Adrenal gland (tissue), 12 donors: ENCODE data around the gene FLT1. TPM values are rescaled to one million over a fixed set of nuclear protein-coding genes. Genes with fewer than 3 reads are reported as not detected.

Experiments
- DNase-seq, 7 donors: peaks; one replicate each; pipeline ENCODE4 v3.0.0-alpha.2; 2019 to 2020
- H3K27ac ChIP-seq, 5 donors: fragments of 200-600 bp; sonication (generic) in 4 of 5; 1 replicate in 3 of 5; 2 replicates in 2 of 5; pipeline versions ENCODE4 v1.5.1 to v1.8.0; 2016 to 2020; ENCODE audit warnings: mild to moderate bottlenecking in 1 of 5
- H3K27me3 ChIP-seq: fragments of 200-600 bp; 2 replicates; pipeline ENCODE4 v1.8.0; 2021
- H3K36me3 ChIP-seq, 2 donors: fragments of 200-600 bp; replicated peaks in 1 of 2; 1 replicate in 1 of 2; 2 replicates in 1 of 2; pipeline versions ENCODE4 v1.5.1 to v1.8.0; 2018 to 2022
- H3K4me1 ChIP-seq, 2 donors: fragments of 200-600 bp; replicated peaks in 1 of 2; 1 replicate in 1 of 2; 2 replicates in 1 of 2; pipeline versions ENCODE4 v1.5.1 to v1.8.0; 2018 to 2021
- H3K4me3 ChIP-seq, 4 donors: fragments of 200-600 bp; sonication (generic) in 3 of 4; one replicate each; pipeline ENCODE4 v1.5.1; 2016 to 2018
- H3K9me3 ChIP-seq, 3 donors: fragments of 200-600 bp; sonication (generic) in 1 of 3; replicated peaks in 1 of 3; 1 replicate in 2 of 3; 2 replicates in 1 of 3; pipeline versions ENCODE4 v1.5.1 to v1.8.0; 2016 to 2021
- CTCF ChIP-seq, 6 experiments: fragments of 450-650 bp in 4 of 6; fragments of 200-600 bp in 2 of 6; sonication (generic) in 1 of 6; IDR thresholded peaks; 1 replicate in 5 of 6; 2 replicates in 1 of 6; pipeline versions ENCODE4 v1.5.1 to v1.8.0; 2016 to 2021; ENCODE audit warnings: antibody characterized with exemption in 6 of 6, mild to moderate bottlenecking in 2 of 6, moderate library complexity in 1 of 6
- POLR2A ChIP-seq, 2 donors: fragments of 450-650 bp; IDR thresholded peaks; one replicate each; pipeline ENCODE4 v1.6.1; 2017; ENCODE audit warnings: antibody characterized with exemption in 2 of 2, mild to moderate bottlenecking in 2 of 2, moderate library complexity in 1 of 2
- WGBS, 4 donors: extraction: QIAGEN DNeasy Blood & Tissue Kit in 2 of 4; methylation state at CpG; one replicate each; pipeline versions ENCODE4 v1.1.5 to v1.1.7; 2013 to 2017; 5-methylcytosine and 5-hydroxymethylcytosine counted together
- intact Hi-C, 2 donors: fragments of 100-400 bp; cut with DNase I; formaldehyde crosslinking; loops; one replicate each; pipeline versions ENCODE4 v1.14.1 to v1.15.0; 2022 to 2023
- polyA plus RNA-seq, 3 donors: library from polyadenylated mRNA; stranded (reverse); fragments of 200-250 nt in 2 of 3; fragments of 350-450 nt in 1 of 3; fragmentation: Illumina TruSeq in 1 of 3; extraction: RNeasy Lipid Tissue Mini Kit (QIAGEN cat#74804) in 1 of 3; gene quantifications; one replicate each; pipeline ENCODE4 v1.2.3, GENCODE V29; 2013 to 2014
- total RNA-seq, 9 donors: library from RNA; depleted of rRNA in 4 of 9; stranded (reverse); fragments of >200 nt in 4 of 9; fragments of 120-200 nt in 1 of 9; fragmentation: NEBNext Ultra II Directional in 1 of 9; extraction: Animal tissue kit (Norgen Biotek cat#: 25700) in 1 of 9; gene quantifications; one replicate each; pipeline versions ENCODE4 v1.1.0 to v1.2.4, GENCODE V29; 2013 to 2023
- donor health status: healthy with polysubstance abuse.
- donor health status: Bipolar disorder and iron deficiency.
- donor health status: DM: yes; HTN: yes; CAD: no.
- donor health status: DM: no; HTN: no; CAD: no.
- donor health status: DM: no; HTN: no; CAD: no.
- donor health status: DM: yes; HTN: yes; CAD: no.

The FLT1 gene
- total and polyA plus RNA-seq, 12 donors, result 2.7 to 55.9 (median 24.2) TPM

DNA sequence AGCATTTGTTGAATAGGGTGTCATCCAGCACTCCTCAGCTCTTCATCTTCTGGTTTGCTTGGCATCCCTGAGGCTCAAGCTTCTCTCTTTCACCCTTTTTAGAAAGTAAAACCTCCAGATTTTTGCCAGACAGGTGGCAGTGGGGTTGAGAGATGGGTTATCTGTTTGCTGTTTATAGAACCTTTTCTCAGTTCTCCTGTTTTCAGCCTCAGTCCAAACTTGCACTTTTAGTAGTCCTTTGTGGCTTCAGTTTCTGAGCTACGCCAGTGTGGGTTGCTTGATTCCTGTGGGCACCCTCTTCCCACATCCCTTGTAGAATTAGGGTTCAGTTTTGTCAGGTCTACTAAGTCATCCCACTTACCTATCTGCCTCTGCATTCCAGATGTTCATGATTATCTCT, 208.7 kb downstream of the FLT1 start:
- intact Hi-C loops, result no loop called here
- peaks cover 0 to 13% of the 10 kb centered on the region in 2 donors for H3K36me3 ChIP-seq
- no peaks in the 10 kb centered on the region for H3K4me1 ChIP-seq
- no peak for DNase-seq
- no peak overlapping the region for H3K27ac ChIP-seq
- H3K9me3 ChIP-seq, result no peaks in the 10 kb centered on the region
- 95 to 100% (median 99%) methylated on average over 1 of the region's 1 CpG for WGBS, 4 donors
- TF ChIP-seq CTCF (IDR thresholded peaks at IDR 0.05), result no peak
- TF ChIP-seq POLR2A (IDR thresholded peaks at IDR 0.05), result no peak
- no peak overlapping the region for H3K4me3 ChIP-seq
- H3K27me3 ChIP-seq, result no peaks in the 10 kb centered on the region

DNA sequence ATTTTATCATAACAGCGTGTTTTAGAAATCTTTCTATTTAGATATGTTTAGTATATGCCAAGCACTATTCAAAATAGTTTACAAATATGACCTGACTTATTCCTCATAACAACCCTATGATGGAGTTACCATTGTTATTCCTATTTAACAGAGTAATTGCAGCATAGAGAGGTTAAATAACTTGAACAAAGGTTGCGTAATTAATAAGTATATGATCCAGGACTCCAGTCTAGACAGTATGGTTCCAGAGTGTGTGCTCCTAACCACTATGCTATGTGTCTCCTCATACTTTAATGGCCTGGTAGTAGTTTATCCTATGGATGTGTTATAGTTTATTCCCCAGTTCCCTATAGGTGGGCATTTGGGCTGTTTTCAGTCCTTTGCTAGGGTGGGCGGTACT, 211.3 kb downstream of the FLT1 start:
- Histone ChIP-seq H3K9me3 (no peaks in the 10 kb centered on the region), H3K36me3 (peaks cover 0 to 19% of the 10 kb centered on the region in 2 donors)
- intact Hi-C loops, result no loop called here

DNA sequence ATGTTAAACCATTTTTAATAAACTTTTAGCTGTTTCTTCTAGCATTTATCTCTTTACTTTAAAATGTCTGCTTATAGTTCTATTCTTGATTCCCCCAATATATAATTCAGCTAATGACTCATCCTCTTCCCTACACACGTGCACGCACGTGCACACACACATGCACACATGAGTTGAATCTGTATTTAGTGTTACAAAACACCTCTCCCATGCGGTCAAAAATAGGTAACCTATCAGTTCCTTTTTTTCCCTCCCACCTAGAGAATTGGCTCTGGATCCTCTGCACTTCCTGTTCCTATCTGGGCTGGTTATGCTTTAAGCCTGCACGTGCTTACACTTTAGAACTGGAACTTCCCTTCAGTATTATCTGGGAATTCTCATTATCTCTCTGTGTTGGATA, 212.5 kb downstream of the FLT1 start:
- H3K4me3 ChIP-seq, result no peak overlapping the region
- H3K4me1 ChIP-seq, result no peaks in the 10 kb centered on the region
- TF ChIP-seq CTCF (IDR thresholded peaks at IDR 0.05) (no peak), POLR2A (IDR thresholded peaks at IDR 0.05) (no peak)
- no peaks in the 10 kb centered on the region for H3K9me3 ChIP-seq
- intact Hi-C loops, result no loop called here
- no peaks in the 10 kb centered on the region for H3K27me3 ChIP-seq
- peaks cover 0 to 27% of the 10 kb centered on the region in 2 donors for H3K36me3 ChIP-seq
- H3K27ac ChIP-seq, result no peak overlapping the region
- 82 to 86% (median 83%) methylated on average over 5 of the region's 5 CpGs for WGBS, 4 donors
- no peak for DNase-seq

More for the DNA sequence above, 211.3 kb downstream of the FLT1 start:
- no peak overlapping the region for H3K4me3 ChIP-seq
- 96 to 100% (median 98%) methylated on average over 3 of the region's 3 CpGs for WGBS, 4 donors
- TF ChIP-seq POLR2A (IDR thresholded peaks at IDR 0.05), result no peak
- TF ChIP-seq CTCF (IDR thresholded peaks at IDR 0.05), result no peak
- no peaks in the 10 kb centered on the region for H3K4me1 ChIP-seq
- DNase-seq, result no peak
- no peak overlapping the region for H3K27ac ChIP-seq
- H3K27me3 ChIP-seq, result no peaks in the 10 kb centered on the region

GRCh38 chr13:28273919-28274318, 221.0 kb downstream of the FLT1 start:
- Histone ChIP-seq H3K27me3 (no peaks in the 10 kb centered on the region), H3K36me3 (peaks cover 0 to 8% of the 10 kb centered on the region in 2 donors), H3K4me1 (no peaks in the 10 kb centered on the region), H3K9me3 (no peaks in the 10 kb centered on the region), H3K4me3 (no peak overlapping the region), H3K27ac (no peak overlapping the region)
- DNase-seq, result no peak
- WGBS, 4 donors, result 72 to 83% (median 80%) methylated on average over 3 of the region's 3 CpGs
- intact Hi-C loops, result no loop called here
- TF ChIP-seq CTCF (IDR thresholded peaks at IDR 0.05), result no peak
- no peak for TF ChIP-seq POLR2A (IDR thresholded peaks at IDR 0.05)
